CD14-positive monocyte (primary cell): Measurements from ENCODE around the gene DENND2D. TPM values are rescaled to one million over a fixed set of nuclear protein-coding genes. Genes with fewer than 3 reads are reported as not detected.

Experiments
- DNase-seq, 3 donors: peaks; one replicate each; pipeline ENCODE4 v3.0.0-alpha.2; 2011 to 2022
- H2AFZ ChIP-seq: 2 replicates; pipeline ENCODE4 v1.6.0; 2012; ENCODE audit warnings: mild to moderate bottlenecking, low read depth, low read length, inconsistent platforms; ENCODE audit not compliant: insufficient read depth, poor library complexity, severe bottlenecking
- H3K27ac ChIP-seq, 2 donors: 1 replicate in 1 of 2; 2 replicates in 1 of 2; pipeline ENCODE4 v1.5.1; 2012 to 2013; ENCODE audit warnings: low read length in 2 of 2, control low read depth in 1 of 2, inconsistent platforms in 1 of 2, low read depth in 1 of 2, mild to moderate bottlenecking in 1 of 2
- H3K27me3 ChIP-seq, 2 donors: one replicate each; pipeline versions ENCODE4 v1.6.0 to v1.6.1; 2011 to 2013; ENCODE audit warnings: low read length in 2 of 2; ENCODE audit not compliant: control insufficient read depth in 2 of 2, insufficient read depth in 2 of 2
- H3K36me3 ChIP-seq, 2 donors: replicated peaks in 1 of 2; 1 replicate in 1 of 2; 2 replicates in 1 of 2; pipeline versions ENCODE4 v1.5.1 to v1.6.1; 2012 to 2013; ENCODE audit warnings: low read length in 2 of 2, control low read depth in 1 of 2, inconsistent platforms in 1 of 2, mild to moderate bottlenecking in 1 of 2; ENCODE audit not compliant: insufficient read depth in 2 of 2, control insufficient read depth in 1 of 2
- H3K4me1 ChIP-seq, 2 donors: 1 replicate in 1 of 2; 2 replicates in 1 of 2; pipeline versions ENCODE4 v1.5.1 to v1.6.1; 2012 to 2013; ENCODE audit warnings: low read length in 2 of 2, control low read depth in 1 of 2, inconsistent platforms in 1 of 2, mild to moderate bottlenecking in 1 of 2, moderate library complexity in 1 of 2; ENCODE audit not compliant: insufficient read depth in 2 of 2, control insufficient read depth in 1 of 2
- H3K4me2 ChIP-seq: replicated peaks from 2 replicates; pipeline ENCODE3; 2012; ENCODE audit warnings: low read length, moderate library complexity, mild to moderate bottlenecking; ENCODE audit not compliant: poor library complexity, severe bottlenecking; ENCODE audit errors: extremely low read depth
- H3K4me3 ChIP-seq, 3 experiments: fragments of 200-600 bp in 1 of 3; sonication (generic) in 1 of 3; replicated peaks in 1 of 3; 1 replicate in 2 of 3; 2 replicates in 1 of 3; pipeline ENCODE4 v1.5.1; 2011 to 2013; ENCODE audit warnings: low read length in 3 of 3, mild to moderate bottlenecking in 3 of 3, control low read depth in 2 of 3, low read depth in 2 of 3, inconsistent platforms in 1 of 3, moderate library complexity in 1 of 3
- H3K79me2 ChIP-seq: 2 replicates; pipeline ENCODE4 v1.6.0; 2012; ENCODE audit warnings: mild to moderate bottlenecking, control low read depth, inconsistent platforms, low read length, moderate library complexity; ENCODE audit not compliant: insufficient read depth
- H3K9ac ChIP-seq: 2 replicates; pipeline ENCODE4 v1.6.0; 2017; ENCODE audit warnings: low read length, mild to moderate bottlenecking; ENCODE audit not compliant: insufficient read depth, poor library complexity, severe bottlenecking
- H3K9me3 ChIP-seq, 2 donors: replicated peaks in 1 of 2; 1 replicate in 1 of 2; 2 replicates in 1 of 2; pipeline versions ENCODE4 v1.5.1 to v1.6.1; 2012 to 2013; ENCODE audit warnings: low read length in 2 of 2, control low read depth in 1 of 2; ENCODE audit not compliant: control insufficient read depth in 1 of 2, insufficient read depth in 1 of 2
- H4K20me1 ChIP-seq: 2 replicates; pipeline ENCODE4 v1.6.0; 2012; ENCODE audit warnings: mild to moderate bottlenecking, low read length, control low read depth, moderate library complexity; ENCODE audit not compliant: insufficient read depth
- H3K27ac Mint-ChIP-seq, 7 donors: one replicate each; pipeline ENCODE4 v1.8.0; 2020; ENCODE audit warnings: mild to moderate bottlenecking in 7 of 7, mixed read lengths in 7 of 7, moderate library complexity in 6 of 7, inconsistent platforms in 2 of 7
- H3K27me3 Mint-ChIP-seq, 3 donors: one replicate each; pipeline ENCODE4 v1.8.0; 2021 to 2022; ENCODE audit warnings: low read depth in 3 of 3, mild to moderate bottlenecking in 3 of 3, mixed read lengths in 3 of 3, moderate library complexity in 3 of 3, inconsistent platforms in 1 of 3
- H3K36me3 Mint-ChIP-seq, 2 donors: one replicate each; pipeline ENCODE4 v1.8.0; 2020; ENCODE audit warnings: mixed read lengths in 2 of 2, inconsistent platforms in 1 of 2, mild to moderate bottlenecking in 1 of 2
- H3K4me1 Mint-ChIP-seq: one replicate; pipeline ENCODE4 v1.8.0; 2020; ENCODE audit warnings: mild to moderate bottlenecking, mixed read lengths
- H3K4me3 Mint-ChIP-seq, 2 donors: one replicate each; pipeline ENCODE4 v1.8.0; 2020; ENCODE audit warnings: mild to moderate bottlenecking in 2 of 2, mixed read lengths in 2 of 2, moderate library complexity in 1 of 2
- H3K9me3 Mint-ChIP-seq, 7 donors: one replicate each; pipeline ENCODE4 v1.8.0; 2020 to 2022; ENCODE audit warnings: mixed read lengths in 7 of 7, mild to moderate bottlenecking in 6 of 7, moderate library complexity in 6 of 7, inconsistent platforms in 2 of 7
- WGBS: methylation state at CpG from one replicate; pipeline ENCODE4 v1.1.5; 2013; ENCODE audit warnings: missing lambda C conversion rate; ENCODE audit not compliant: insufficient coverage; 5-methylcytosine and 5-hydroxymethylcytosine counted together
- intact Hi-C, 2 donors: fragments of 100-400 bp; cut with micrococcal nuclease; formaldehyde crosslinking; loops; one replicate each; pipeline versions ENCODE4 v1.15.0 to v1.15.1; 2023
- polyA plus RNA-seq, 3 donors: library from polyadenylated mRNA; depleted of rRNA in 1 of 3; unstranded in 2 of 3; stranded (reverse) in 1 of 3; fragments of 300-500 nt in 2 of 3; fragments of >200 nt in 1 of 3; fragmentation: Illumina TruSeq in 2 of 3; gene quantifications; 1 replicate in 2 of 3; 2 replicates in 1 of 3; pipeline ENCODE4 v1.2.3, GENCODE V29; 2012 to 2021
- small RNA-seq: library from RNA; depleted of rRNA; stranded (forward); fragments of <200 nt; gene quantifications from one replicate; pipeline ENCODE3, GENCODE V24; 2012; ENCODE audit warnings: low read depth; ENCODE audit not compliant: insufficient read length
- TF ChIP-seq, protein P1 (sequence below): fragments of 200-600 bp; IDR thresholded peaks from one replicate; pipeline ENCODE4 v1.8.0; 2022; ENCODE audit warnings: antibody characterized with exemption, mild to moderate bottlenecking

DENND2D gene
- polyA plus RNA-seq, 3 donors = 19.1 to 24.0 (median 22.4) TPM

DNA sequence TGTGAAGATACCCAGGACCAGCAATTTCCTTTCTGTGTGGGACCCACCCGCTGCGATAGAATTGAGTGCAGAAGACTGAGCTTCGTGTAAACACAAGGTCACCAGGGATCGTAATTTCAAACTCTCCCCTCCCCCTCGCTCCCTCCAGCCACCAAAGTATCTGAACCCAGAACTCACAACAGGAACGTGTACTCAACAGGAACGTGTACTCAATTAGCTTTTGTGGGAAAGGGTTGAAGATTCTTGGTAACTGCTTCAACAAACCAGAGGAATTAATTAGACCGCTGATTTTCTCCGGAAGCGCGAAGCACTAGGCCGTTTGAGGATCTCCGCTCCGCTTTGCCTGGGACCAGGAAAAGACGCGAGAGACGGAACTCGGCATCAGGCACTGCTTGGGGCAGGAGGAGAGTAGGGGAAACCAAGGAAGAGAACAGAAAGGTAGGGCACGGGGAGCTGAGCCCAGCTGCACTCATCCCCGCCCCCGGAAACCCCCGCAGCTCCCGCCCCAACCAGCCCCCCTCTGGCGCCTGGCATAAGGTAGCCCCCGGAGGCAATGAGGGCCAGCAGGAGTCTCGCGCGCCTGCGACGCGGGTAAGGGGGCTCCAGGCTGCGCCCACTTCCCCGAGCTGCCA is 61.0 kb downstream of the DENND2D start:
- Histone ChIP-seq H3K27ac (peak overlapping the region; percentile 77 to 91), H3K36me3 (peaks cover 17 to 41% of the 10 kb centered on the region in 2 donors), H3K9me3 (no peaks in the 10 kb centered on the region), H3K4me3 (peak overlapping the region; percentile 68 to 99 (median 92)), H3K4me2 (peak overlapping the region; percentile 85), H3K27me3 (no peaks in the 10 kb centered on the region), H3K9ac (peak overlapping the region; percentile 90), H4K20me1 (peaks cover 38% of the 10 kb centered on the region), H3K79me2 (peaks cover 96% of the 10 kb centered on the region), H3K4me1 (peaks cover 40 to 56% of the 10 kb centered on the region in 2 donors), H2AFZ (peak overlapping the region; percentile 94)
- DNase-seq = peak; percentile 15 to 43 (median 41)
- peaks cover 61% of the 10 kb centered on the region for H3K4me1 Mint-ChIP-seq
- peaks cover 35 to 41% of the 10 kb centered on the region in 2 donors for H3K36me3 Mint-ChIP-seq
- H3K27me3 Mint-ChIP-seq = peaks cover 0 to 1% (median 0%) of the 10 kb centered on the region in 3 donors
- 0% methylated on average over 27 of the region's 33 CpGs for WGBS
- TF ChIP-seq, protein P1, sequence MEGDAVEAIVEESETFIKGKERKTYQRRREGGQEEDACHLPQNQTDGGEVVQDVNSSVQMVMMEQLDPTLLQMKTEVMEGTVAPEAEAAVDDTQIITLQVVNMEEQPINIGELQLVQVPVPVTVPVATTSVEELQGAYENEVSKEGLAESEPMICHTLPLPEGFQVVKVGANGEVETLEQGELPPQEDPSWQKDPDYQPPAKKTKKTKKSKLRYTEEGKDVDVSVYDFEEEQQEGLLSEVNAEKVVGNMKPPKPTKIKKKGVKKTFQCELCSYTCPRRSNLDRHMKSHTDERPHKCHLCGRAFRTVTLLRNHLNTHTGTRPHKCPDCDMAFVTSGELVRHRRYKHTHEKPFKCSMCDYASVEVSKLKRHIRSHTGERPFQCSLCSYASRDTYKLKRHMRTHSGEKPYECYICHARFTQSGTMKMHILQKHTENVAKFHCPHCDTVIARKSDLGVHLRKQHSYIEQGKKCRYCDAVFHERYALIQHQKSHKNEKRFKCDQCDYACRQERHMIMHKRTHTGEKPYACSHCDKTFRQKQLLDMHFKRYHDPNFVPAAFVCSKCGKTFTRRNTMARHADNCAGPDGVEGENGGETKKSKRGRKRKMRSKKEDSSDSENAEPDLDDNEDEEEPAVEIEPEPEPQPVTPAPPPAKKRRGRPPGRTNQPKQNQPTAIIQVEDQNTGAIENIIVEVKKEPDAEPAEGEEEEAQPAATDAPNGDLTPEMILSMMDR = no peak
- intact Hi-C loops = loop anchor here in 1 of 2 donors (10.0 kb wide), 1 partner anchor 305 kb away; the partner anchor contains the start of genes ATP5PB and WDR77
- peak overlapping the region; percentile 99 to 100 for H3K4me3 Mint-ChIP-seq
- H3K9me3 Mint-ChIP-seq = no peaks in the 10 kb centered on the region
- H3K27ac Mint-ChIP-seq = peak overlapping the region; percentile 91 to 99 (median 96)

Small RNA genes within 50 kb of the gene (small RNA-seq; reads per million reads assigned to genes)
- not detected for gene AL355816.1

Other genes with a start within 250 kb of the DENND2D start
- gene LRIF1, start 236.7 kb downstream of the DENND2D start, polyA plus RNA-seq = 1 to 10 TPM; 1.8 to 8.2 (median 4.0) TPM
- gene DRAM2, start 60.6 kb downstream of the DENND2D start, polyA plus RNA-seq = 100 to 1,000 TPM in 2 of 3 donors, 10 to 100 TPM in 1; 85.9 to 204 (median 190) TPM
- gene CEPT1, start 60.4 kb downstream of the DENND2D start, polyA plus RNA-seq = 10 to 100 TPM; 20.8 to 44.3 (median 26.9) TPM
- 1 to 10 TPM; 1.2 to 9.9 (median 1.4) TPM for gene CHI3L2, start 27.1 kb upstream of the DENND2D start, polyA plus RNA-seq
- not detected for gene CHIA, start 90.2 kb upstream of the DENND2D start, polyA plus RNA-seq
- 1 to 10 TPM in 1 of 3 donors, under 1 TPM in 2; 0.17 to 2.7 (median 0.35) TPM for gene OVGP1, start 227.1 kb upstream of the DENND2D start, polyA plus RNA-seq
- 10 to 100 TPM; 26.4 to 62.2 (median 28.1) TPM for gene WDR77, start 248.6 kb upstream of the DENND2D start, polyA plus RNA-seq
- gene ATP5PB, start 248.8 kb upstream of the DENND2D start, polyA plus RNA-seq = 100 to 1,000 TPM; 112 to 597 (median 557) TPM